GM23248 (cell line): ENCODE results near the gene ATP2C2.

Experiments used
- EZH2 ChIP-seq: fragments of 200-600 bp; sonication (generic); IDR thresholded peaks from 2 replicates; pipeline ENCODE4 v1.6.1; 2018; ENCODE audit warnings: antibody characterized with exemption, mild to moderate bottlenecking; ENCODE audit not compliant: insufficient read depth, poor library complexity, severe bottlenecking
- EZH2phosphoT487 ChIP-seq: fragments of 200-600 bp; sonication (generic); IDR thresholded peaks from 2 replicates; pipeline ENCODE4 v1.6.1; 2018; ENCODE audit warnings: antibody characterized with exemption, moderate library complexity, mild to moderate bottlenecking, low read depth; ENCODE audit not compliant: insufficient read depth

GRCh38 chr16:84511831-84512230 lies 143.5 kb downstream of the ATP2C2 start:
- TF ChIP-seq EZH2 (no peak), EZH2phosphoT487 (no peak)
